Activated naive CD8-positive, alpha-beta T cell treated with anti-CD3 and anti-CD28 coated beads, Interleukin-2, amount 50 U/mL, for 16 hours (primary cell): ENCODE results near the gene RIGI.
"Not testable (repeated sequence)": the region's sequence is repeated elsewhere in the genome, so short reads cannot be mapped to it uniquely, and the experiment has no call there.

ENCODE experiments used
- DNase-seq: peaks from one replicate; pipeline ENCODE4 v3.0.0-alpha.2; 2020; ENCODE audit warnings: low read depth, low spot score

The RIGI gene

GRCh38 chr9:32526041-32526706 is at the start of gene RIGI:
Gene RIGI (minus strand): TSS chr9:32526196. CDS start chr9:32526166, 30 bp downstream.
- DNase-seq = no peak

- DNase-seq = no peak
Measured at GRCh38 chr9:32574858-32575257, 48.9 kb upstream of the RIGI start.

- no peak for DNase-seq
Measured at GRCh38 chr9:32573821-32574220, 47.8 kb upstream of the RIGI start.

- peak; percentile 86 for DNase-seq
Measured at GRCh38 chr9:32572900-32573523, 47.0 kb upstream of the RIGI start, which contains the start of gene NDUFB6. Gene NDUFB6 (minus strand): TSS chr9:32573159. CDS start chr9:32573060, 99 bp downstream.

GRCh38 chr9:32571969-32572899 is 46.2 kb upstream of the RIGI start:
- peak; percentile 50 for DNase-seq

GRCh38 chr9:32570262-32570661 is 44.3 kb upstream of the RIGI start:
- no peak for DNase-seq

- DNase-seq = no peak
Measured at GRCh38 chr9:32566770-32567169, 40.8 kb upstream of the RIGI start.

- no peak for DNase-seq
Measured at GRCh38 chr9:32565967-32566366, 40.0 kb upstream of the RIGI start.

- DNase-seq = no peak
Measured at GRCh38 chr9:32558408-32558934, 32.5 kb upstream of the RIGI start.

GRCh38 chr9:32554591-32554990 is 28.6 kb upstream of the RIGI start:
- no peak for DNase-seq

GRCh38 chr9:32554107-32554506 is 28.1 kb upstream of the RIGI start:
- DNase-seq = no peak

- DNase-seq = peak; percentile 80
Measured at GRCh38 chr9:32552172-32552872, 26.3 kb upstream of the RIGI start, which contains the start of the genes SMIM27 and TOPORS. Gene SMIM27 (plus strand): TSS chr9:32552327. CDS start chr9:32552435, 108 bp downstream. Gene TOPORS (minus strand): TSS chr9:32552586. CDS start chr9:32552436, 150 bp downstream.

GRCh38 chr9:32551276-32552051 is 25.5 kb upstream of the RIGI start:
- no peak for DNase-seq

GRCh38 chr9:32550562-32551275 is 24.7 kb upstream of the RIGI start:
- peak; percentile 85 for DNase-seq

- DNase-seq = no peak
Measured at GRCh38 chr9:32550150-32550561, 24.2 kb upstream of the RIGI start.

GRCh38 chr9:32548213-32548612 is 22.2 kb upstream of the RIGI start:
- not testable (repeated sequence) for DNase-seq

GRCh38 chr9:32545884-32546283 is 19.9 kb upstream of the RIGI start:
- DNase-seq = no peak

- no peak for DNase-seq
Measured at GRCh38 chr9:32543047-32543446, 17.1 kb upstream of the RIGI start.

GRCh38 chr9:32533816-32534215 is 7.8 kb upstream of the RIGI start:
- DNase-seq = no peak

- no peak for DNase-seq
Measured at GRCh38 chr9:32533336-32533735, 7.3 kb upstream of the RIGI start.
